ENCODE measurements around the gene WWP2. TPM values are rescaled to one million over a fixed set of nuclear protein-coding genes. Genes with fewer than 3 reads are reported as not detected.
"Not testable (repeated sequence)": the region's sequence is repeated elsewhere in the genome, so short reads cannot be mapped to it uniquely, and the experiment has no call there.

WWP2 gene
- total RNA-seq, 1 donor from 2014 or later: 16.9 TPM

GRCh38 chr16:69941251-69942098 lies 179.3 kb downstream of the WWP2 start:
- TF ChIP-seq CTCF (conservative IDR thresholded peaks at IDR 0.05; ENCODE audit: low read depth, low read length): no peak
- no peak overlapping the region for H3K4me3 ChIP-seq (ENCODE audit: low read depth, low read length)
- DNase-seq (ENCODE audit: low read depth): no peak

DNA sequence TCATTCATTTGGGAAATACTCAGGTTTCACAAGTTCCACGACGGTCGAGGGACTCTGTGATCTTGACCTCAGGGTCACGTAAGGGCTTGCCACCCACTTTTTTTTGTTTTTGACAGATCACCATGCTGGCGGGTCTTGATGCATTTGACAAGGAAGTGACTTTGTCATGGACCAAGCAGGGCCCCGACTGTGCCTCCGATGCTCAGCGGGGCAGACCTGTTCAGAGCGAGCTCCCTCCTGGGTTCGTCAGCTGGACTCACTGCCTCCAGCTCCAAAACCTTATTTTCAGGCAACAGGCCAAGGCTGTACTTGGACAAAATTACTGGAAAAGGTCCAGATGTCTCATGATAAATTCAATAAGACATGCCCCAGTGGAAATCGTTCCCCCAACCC lies 180.0 kb downstream of the WWP2 start:
- H3K4me3 ChIP-seq (ENCODE audit: low read depth, low read length): no peak overlapping the region
- no peak for TF ChIP-seq CTCF (conservative IDR thresholded peaks at IDR 0.05; ENCODE audit: low read depth, low read length)
- no peak for DNase-seq (ENCODE audit: low read depth)

DNA sequence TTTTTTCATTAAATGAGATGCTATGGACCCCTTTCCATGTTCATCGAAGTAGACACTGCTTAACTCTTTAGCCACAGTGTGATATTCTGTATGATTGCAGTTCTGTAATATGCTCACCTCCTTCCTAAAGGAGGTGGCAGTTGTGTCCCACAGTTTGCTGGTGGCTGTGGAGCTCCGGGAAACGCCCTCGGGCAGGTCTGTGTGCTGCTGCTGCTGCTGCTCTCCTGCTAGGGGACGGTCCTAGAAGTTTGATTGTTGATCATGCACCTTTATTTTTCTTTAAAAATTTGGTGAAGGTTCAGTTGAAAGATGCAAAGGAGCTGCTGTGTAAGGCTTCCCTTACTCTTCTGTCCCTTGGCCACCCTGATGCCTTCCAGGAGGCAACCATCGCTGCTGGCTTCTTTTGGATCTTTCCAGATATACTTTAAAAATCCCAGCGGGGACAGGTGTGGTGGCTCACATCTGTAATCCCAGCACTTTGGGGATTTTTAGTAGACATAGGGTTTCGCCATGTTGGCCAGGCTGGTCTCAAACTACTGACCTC lies 180.6 kb downstream of the WWP2 start:
- DNase-seq (ENCODE audit: low read depth): no peak
- no peak overlapping the region for H3K4me3 ChIP-seq (ENCODE audit: low read depth, low read length)
- TF ChIP-seq CTCF (conservative IDR thresholded peaks at IDR 0.05; ENCODE audit: low read depth, low read length): no peak

DNA sequence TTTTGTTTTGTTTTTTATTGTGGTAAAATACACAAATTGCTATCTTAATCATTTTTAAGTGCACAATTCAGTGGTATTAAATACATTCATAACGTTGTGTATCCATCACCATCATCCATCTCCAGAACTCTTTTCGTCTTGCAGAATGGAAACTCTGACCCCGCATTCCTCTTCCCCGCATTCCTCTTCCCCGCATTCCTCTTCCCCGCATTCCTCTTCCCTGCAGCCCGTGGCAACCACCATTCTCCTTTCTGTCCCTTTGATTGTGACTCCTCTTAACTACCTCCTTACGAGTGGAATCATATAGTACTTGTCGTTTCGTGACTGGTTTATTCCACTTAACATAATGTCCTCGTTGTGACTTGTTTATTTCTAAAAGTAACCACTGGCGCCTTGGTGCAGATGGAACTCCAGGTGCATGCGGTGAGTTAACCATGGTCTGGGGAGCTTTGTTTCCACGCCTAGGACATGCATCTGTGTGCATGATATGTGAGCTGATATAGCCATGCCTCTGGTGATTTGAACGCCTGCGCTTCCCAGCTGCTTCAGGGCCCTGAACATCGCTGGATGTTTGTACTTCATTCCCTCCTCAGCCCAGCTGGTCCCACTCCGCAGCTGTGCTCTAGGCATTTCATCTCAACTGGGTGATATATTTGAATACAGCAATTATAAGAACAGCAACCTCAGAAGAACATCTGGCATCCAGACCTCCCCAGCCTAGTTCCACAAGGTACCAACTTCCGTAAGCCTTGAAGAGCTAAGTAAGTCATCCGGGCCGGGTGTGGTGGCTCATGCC lies 181.3 kb downstream of the WWP2 start:
- not testable (repeated sequence) for H3K4me3 ChIP-seq (ENCODE audit: low read depth, low read length); DNase-seq (ENCODE audit: low read depth)

DNA sequence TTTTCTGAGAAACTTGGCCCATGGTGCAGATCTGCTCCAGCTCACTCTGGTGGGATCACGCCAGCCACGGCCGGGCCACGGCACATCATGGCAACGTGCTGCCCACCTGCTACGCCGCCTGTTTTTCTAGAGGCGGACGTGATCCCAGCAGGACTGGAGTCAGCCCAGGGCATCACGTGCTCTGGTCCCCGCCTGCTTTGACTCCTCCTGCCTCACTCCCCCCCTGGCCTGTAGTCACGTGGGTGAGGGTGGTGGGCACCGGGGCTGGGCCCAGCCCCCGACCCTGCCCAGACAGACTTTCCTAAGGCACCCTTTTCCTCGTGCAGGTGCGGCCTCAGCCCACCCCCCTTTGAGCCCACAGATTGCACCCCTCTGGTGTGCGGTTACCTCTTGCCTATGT lies 188.3 kb downstream of the WWP2 start:
- DNase-seq (ENCODE audit: low read depth): not testable (repeated sequence)

GRCh38 chr16:69951017-69951671 lies 189.0 kb downstream of the WWP2 start, which contains the start of gene CLEC18A:
Gene CLEC18A (plus strand): TSS chr16:69951334. CDS start chr16:69951367, 33 bp downstream.
- not testable (repeated sequence) for H3K4me3 ChIP-seq (ENCODE audit: low read depth, low read length); DNase-seq (ENCODE audit: low read depth)

More for the DNA sequence above, 188.3 kb downstream of the WWP2 start:
- not testable (repeated sequence) for H3K4me3 ChIP-seq (ENCODE audit: low read depth, low read length)

GRCh38 chr16:69951672-69952031 lies 189.5 kb downstream of the WWP2 start:
- not testable (repeated sequence) for H3K4me3 ChIP-seq (ENCODE audit: low read depth, low read length); DNase-seq (ENCODE audit: low read depth)

- not testable (repeated sequence) for H3K4me3 ChIP-seq (ENCODE audit: low read depth, low read length); DNase-seq (ENCODE audit: low read depth)
Measured at GRCh38 chr16:69952116-69952515, 190.0 kb downstream of the WWP2 start.

DNA sequence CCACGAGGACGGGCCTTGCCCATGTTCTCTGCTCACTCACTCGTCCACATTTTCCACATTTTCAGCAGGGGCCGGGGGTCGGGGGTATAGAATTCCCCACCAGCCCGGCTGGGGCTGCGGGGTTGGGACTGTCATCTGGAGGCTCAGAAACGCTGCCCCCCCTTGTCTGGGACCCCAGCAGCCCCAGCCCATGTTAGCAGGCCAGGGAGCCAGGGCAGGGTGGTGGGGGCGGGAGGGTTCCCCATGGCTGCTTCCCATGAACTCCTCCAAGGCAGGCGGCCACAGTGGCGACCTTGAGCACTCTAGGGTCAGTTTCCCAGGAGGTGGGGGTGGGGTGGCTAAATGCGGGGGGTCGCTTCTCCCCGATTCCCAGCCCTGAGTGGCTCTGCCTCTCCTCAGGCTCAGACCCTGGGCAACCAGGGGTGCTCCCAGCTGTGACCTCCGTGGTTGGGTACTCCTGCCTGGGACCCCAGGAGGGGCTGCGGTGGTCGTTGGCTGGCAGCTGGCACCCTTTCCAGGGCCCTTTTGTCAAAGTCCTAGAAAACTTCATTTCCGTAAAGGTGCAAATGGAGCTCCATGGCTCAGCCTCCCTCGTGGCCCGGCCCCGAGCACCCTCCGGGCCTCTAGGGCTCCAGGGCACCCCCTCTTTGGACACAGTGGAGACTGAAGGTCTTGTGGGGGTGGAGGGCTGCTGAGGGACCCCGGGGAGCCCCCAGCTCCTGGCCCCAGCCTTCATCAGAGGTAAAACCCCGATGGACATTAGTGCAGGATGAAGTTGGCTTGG lies 190.6 kb downstream of the WWP2 start:
- not testable (repeated sequence) for DNase-seq (ENCODE audit: low read depth); H3K4me3 ChIP-seq (ENCODE audit: low read depth, low read length)

DNA sequence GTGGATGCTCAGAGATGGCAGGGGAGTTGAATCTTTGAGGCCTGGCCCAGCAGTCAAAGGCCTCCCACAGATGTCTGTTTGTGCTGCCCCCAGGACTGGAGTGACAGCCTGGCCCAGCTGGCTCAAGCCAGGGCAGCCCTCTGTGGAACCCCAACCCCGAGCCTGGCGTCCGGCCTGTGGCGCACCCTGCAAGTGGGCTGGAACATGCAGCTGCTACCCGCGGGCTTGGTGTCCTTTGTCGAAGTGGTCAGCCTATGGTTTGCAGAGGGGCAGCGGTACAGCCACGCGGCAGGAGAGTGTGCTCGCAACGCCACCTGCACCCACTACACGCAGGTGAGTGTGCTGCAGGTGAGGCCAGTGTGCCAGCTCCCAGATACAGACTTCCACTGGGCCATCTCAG lies 192.1 kb downstream of the WWP2 start:
- DNase-seq (ENCODE audit: low read depth); H3K4me3 ChIP-seq (ENCODE audit: low read depth, low read length): not testable (repeated sequence)

- not testable (repeated sequence) for DNase-seq (ENCODE audit: low read depth); H3K4me3 ChIP-seq (ENCODE audit: low read depth, low read length)
Measured at GRCh38 chr16:69963312-69963711, 201.2 kb downstream of the WWP2 start.

DNA sequence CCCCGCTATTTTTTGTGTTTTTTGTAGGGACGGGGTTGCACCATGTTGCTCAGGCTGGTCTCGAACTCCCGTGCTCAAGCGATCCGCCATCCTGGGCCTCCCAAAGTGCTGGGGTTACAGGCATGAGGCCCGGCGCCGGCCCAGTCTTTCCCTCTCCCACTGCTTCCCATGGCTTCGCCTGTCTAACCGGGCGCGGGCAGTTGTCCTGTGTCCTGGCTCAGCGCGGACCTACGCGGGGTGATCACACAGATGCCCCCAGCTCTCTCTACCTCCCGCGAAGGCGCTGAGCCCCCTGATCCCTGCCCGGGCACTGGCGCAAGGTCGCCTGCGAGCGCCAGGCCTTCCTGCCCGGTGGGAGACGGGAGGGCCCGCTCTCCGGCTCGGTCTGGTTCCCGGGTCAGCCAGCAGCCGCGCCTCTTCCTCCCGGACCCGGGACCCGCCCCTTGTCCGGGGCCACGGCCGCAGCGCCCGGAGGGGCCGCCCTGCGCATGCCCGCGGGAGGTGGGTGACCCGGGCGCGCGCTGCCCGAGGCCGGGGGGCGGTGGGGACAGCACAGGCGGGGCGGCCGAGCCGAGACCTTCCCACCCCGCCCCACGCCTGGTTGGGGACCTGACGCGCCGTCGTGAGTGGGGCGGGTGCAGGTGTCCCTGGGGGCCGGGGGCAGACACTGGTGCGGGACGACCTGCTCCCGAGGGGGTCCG lies 203.0 kb downstream of the WWP2 start:
- DNase-seq (ENCODE audit: low read depth); H3K4me3 ChIP-seq (ENCODE audit: low read depth, low read length): not testable (repeated sequence)

DNA sequence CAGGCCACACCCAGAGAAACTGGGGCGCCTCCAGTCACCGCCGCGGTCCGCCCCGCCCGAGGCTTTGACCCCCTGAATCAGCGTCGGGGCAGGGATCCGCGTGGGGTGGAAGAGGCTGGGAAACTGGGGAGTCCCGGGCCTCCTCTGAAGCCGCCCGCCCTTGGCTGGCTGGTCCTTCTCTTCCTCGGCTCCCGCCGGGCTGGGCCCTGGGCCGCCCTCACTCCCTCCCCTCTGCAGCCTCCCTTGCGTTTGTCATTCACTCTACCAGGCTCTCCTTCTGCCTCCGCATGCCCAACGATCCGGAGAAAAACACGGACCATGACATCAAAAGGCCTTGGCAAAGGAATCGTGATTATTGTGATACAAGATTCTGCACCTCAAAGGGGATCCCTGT lies 203.5 kb downstream of the WWP2 start:
- not testable (repeated sequence) for DNase-seq (ENCODE audit: low read depth); H3K4me3 ChIP-seq (ENCODE audit: low read depth, low read length)

All from epithelial cell of proximal tubule (primary cell).